Type B pancreatic cell (in vitro differentiated cells): ENCODE measurements around the gene TNN. TPM values are rescaled to one million over a fixed set of nuclear protein-coding genes. Genes with fewer than 3 reads are reported as not detected.

Experiments used
- DNase-seq: peaks from one replicate; pipeline ENCODE4 v3.0.0; 2021; ENCODE audit warnings: mixed read lengths; ENCODE audit not compliant: unreplicated experiment; ENCODE audit errors: extremely low spot score
- H3K27ac Mint-ChIP-seq: 2 replicates; pipeline ENCODE4 v1.8.0; 2021; ENCODE audit warnings: mild to moderate bottlenecking, mixed read lengths
- H3K27me3 Mint-ChIP-seq: 2 replicates; pipeline ENCODE4 v1.8.0; 2021; ENCODE audit warnings: mixed read lengths
- H3K36me3 Mint-ChIP-seq: 2 replicates; pipeline ENCODE4 v1.8.0; 2021; ENCODE audit warnings: mixed read lengths
- H3K4me1 Mint-ChIP-seq: one replicate; pipeline ENCODE4 v1.8.0; 2021; ENCODE audit warnings: mixed read lengths; ENCODE audit not compliant: unreplicated experiment
- H3K4me3 Mint-ChIP-seq: 2 replicates; pipeline ENCODE4 v1.8.0; 2021; ENCODE audit warnings: mild to moderate bottlenecking, mixed read lengths
- H3K9me3 Mint-ChIP-seq: 2 replicates; pipeline ENCODE4 v1.8.0; 2021; ENCODE audit warnings: mixed read lengths
- total RNA-seq: library from RNA; stranded (reverse); gene quantifications from 2 replicates; pipeline ENCODE4 v1.2.1, GENCODE V29; 2021; ENCODE audit warnings: low replicate concordance
- TF ChIP-seq, protein P1 (sequence below): fragments of 200-600 bp; sonication (generic); conservative IDR thresholded peaks from 2 replicates; pipeline ENCODE4 v1.5.0; 2021; ENCODE audit warnings: antibody characterized with exemption, mild to moderate bottlenecking

Gene TNN
- total RNA-seq, 1 donor from 2014 or later: 5.0 TPM

DNA sequence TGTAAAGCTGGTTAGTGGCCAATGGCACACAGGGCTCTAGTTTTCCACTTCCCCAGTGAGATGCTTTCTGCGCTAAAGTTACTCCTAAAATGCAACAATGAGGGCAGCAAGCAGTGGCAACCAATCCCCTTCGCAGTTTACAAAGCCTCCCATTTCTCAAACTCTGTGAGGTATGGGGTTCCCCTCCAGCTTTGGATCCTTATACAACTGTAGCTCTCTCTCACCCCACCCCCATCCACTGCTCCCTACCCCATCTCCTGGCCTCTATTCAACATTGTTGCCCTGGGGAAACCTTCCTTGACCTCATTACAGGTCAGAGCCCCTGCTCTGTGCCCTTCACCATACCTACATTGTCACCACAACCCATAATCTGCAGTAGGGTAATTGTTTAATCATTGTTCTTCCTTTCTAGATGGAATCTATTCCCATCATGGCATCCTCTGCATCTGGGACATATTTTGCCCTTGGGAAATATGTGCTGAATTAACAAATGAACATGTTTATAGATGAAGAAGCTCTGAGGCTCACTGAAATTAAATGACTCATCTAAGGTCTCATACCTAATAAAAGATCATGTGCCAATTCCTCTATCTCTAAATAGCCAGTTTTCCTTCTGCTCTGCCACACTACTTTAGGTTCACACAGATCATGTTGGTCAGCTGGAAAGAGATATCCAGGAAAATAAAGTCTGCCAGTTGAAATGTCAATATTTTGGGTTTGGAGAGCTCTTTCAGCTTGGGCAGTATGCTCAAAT is 112.4 kb downstream of the TNN start:
- TF ChIP-seq, protein P1, sequence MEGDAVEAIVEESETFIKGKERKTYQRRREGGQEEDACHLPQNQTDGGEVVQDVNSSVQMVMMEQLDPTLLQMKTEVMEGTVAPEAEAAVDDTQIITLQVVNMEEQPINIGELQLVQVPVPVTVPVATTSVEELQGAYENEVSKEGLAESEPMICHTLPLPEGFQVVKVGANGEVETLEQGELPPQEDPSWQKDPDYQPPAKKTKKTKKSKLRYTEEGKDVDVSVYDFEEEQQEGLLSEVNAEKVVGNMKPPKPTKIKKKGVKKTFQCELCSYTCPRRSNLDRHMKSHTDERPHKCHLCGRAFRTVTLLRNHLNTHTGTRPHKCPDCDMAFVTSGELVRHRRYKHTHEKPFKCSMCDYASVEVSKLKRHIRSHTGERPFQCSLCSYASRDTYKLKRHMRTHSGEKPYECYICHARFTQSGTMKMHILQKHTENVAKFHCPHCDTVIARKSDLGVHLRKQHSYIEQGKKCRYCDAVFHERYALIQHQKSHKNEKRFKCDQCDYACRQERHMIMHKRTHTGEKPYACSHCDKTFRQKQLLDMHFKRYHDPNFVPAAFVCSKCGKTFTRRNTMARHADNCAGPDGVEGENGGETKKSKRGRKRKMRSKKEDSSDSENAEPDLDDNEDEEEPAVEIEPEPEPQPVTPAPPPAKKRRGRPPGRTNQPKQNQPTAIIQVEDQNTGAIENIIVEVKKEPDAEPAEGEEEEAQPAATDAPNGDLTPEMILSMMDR: no peak
- Mint-ChIP-seq H3K27me3 (peaks cover 5% of the 10 kb centered on the region), H3K4me3 (no peak overlapping the region), H3K36me3 (peaks cover 7% of the 10 kb centered on the region), H3K27ac (no peak overlapping the region), H3K4me1 (peaks cover 11% of the 10 kb centered on the region), H3K9me3 (no peaks in the 10 kb centered on the region)
- no peak for DNase-seq

DNA sequence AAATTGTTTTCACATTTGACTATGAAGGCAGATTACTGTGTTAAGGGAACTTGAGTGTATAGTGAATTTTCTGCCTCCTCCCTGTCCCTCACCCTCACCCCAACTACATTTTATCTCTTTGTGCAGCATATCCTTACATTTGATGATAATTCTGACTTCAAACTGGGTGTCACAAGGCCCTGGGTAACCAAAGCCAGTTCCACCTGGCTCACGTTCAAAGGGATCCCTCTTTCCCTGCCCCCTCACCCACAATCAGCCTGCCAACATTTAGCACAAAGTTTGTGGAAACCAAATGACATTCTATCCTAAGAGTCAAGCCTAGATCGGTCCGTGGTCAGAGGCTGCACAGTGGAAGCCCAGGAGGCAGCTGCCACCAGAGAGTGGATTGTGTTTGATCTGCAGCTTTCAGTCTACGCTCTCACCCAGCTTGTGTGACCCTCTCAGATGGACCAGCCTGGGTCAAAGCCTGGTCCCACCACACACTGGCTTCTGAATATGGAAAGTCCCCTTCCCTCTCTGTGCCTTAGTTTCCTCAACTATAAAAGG is 114.6 kb downstream of the TNN start:
- Mint-ChIP-seq H3K27ac (no peak overlapping the region), H3K4me1 (peaks cover 11% of the 10 kb centered on the region), H3K36me3 (peaks cover 7% of the 10 kb centered on the region), H3K9me3 (no peaks in the 10 kb centered on the region), H3K4me3 (no peak overlapping the region), H3K27me3 (peaks cover 14% of the 10 kb centered on the region)
- no peak for DNase-seq
- TF ChIP-seq, protein P1: no peak

DNA sequence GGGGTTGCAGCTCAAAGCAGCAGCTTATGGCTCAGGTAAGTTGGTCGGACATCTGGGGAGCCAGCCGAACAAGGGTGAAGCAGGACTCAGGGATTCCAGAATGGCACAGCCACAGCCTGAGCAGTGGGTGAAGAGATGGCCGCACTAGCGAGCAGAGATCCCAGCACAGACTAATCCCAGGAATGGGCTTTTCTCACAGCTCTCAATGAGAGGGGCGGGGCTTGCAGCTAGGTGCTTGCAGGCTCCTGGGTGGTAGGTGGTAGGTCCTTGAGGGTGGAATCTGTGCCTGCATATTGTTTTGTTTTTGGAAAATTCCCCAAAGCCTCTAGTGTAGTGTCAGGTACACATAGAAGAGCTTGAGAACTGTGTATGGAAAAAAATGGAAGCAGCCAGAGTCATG is 116.0 kb downstream of the TNN start:
- H3K36me3 Mint-ChIP-seq: peaks cover 3% of the 10 kb centered on the region
- H3K27ac Mint-ChIP-seq: no peak overlapping the region
- DNase-seq: no peak
- TF ChIP-seq, protein P1: no peak
- H3K4me1 Mint-ChIP-seq: peaks cover 2% of the 10 kb centered on the region
- H3K4me3 Mint-ChIP-seq: no peak overlapping the region
- H3K9me3 Mint-ChIP-seq: no peaks in the 10 kb centered on the region
- H3K27me3 Mint-ChIP-seq: peaks cover 16% of the 10 kb centered on the region

DNA sequence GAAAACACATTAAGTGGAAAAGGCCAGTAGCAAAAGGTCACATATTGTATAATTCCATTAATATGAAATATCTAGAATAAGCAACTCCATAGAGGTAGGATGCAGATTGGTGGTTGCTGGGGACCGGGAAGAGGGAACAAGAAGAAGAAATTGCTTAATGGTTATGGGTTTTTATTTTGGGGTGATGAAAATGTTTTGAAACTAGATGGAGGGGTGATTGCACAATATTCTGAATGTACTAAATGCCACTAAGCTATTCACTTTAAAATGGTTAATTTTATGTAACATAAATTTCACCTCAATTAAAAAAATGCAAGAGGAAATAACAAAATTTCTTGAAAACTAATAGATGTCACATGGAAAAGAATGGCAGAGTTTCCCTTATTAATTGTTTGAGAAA is 118.3 kb downstream of the TNN start:
- Mint-ChIP-seq H3K4me3 (no peak overlapping the region), H3K27me3 (peaks cover 19% of the 10 kb centered on the region), H3K27ac (no peak overlapping the region), H3K4me1 (no peaks in the 10 kb centered on the region), H3K36me3 (no peaks in the 10 kb centered on the region), H3K9me3 (no peaks in the 10 kb centered on the region)
- TF ChIP-seq, protein P1: no peak
- DNase-seq: no peak

DNA sequence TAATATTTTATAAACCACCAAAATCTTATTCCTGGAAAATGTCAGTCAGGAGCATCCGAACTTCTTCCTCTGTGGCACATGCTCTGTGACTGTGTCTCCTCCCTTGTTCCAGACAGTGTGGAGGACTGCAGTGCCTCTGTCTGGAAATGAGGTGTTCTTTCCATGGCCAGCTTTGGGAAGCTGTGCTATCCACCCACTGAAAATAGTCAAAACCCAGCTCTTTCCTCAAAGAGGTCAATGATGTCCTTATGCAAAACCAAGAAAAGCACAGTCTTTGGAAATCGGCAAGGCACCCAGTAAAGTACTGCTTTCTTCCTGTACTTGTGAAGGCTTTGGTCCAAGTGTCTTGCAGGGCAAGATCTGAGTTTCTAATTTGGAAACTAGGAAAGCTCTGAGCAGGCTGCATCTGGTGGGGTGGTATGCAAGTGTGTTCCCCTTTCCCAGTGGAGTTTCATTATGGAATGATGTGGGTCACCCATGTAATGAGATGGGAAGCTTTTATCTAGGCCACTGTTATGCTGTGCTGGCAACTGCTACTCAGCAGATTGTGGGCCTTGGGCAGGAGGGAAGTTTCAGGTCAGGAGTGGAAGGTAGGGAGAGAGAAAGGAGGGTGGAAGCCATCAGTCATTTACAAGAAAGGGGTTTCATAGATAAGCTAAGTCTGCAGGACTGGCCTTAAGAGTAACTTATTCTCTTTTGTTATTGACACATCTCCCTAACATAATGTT is 119.0 kb downstream of the TNN start:
- H3K9me3 Mint-ChIP-seq: no peaks in the 10 kb centered on the region

More for the DNA sequence above, 119.0 kb downstream of the TNN start:
- peaks cover 24% of the 10 kb centered on the region for H3K27me3 Mint-ChIP-seq
- H3K4me3 Mint-ChIP-seq: no peak overlapping the region
- H3K27ac Mint-ChIP-seq: no peak overlapping the region
- H3K36me3 Mint-ChIP-seq: no peaks in the 10 kb centered on the region
- TF ChIP-seq, protein P1: no peak
- H3K4me1 Mint-ChIP-seq: no peaks in the 10 kb centered on the region
- DNase-seq: no peak
